ENCODE measurements around the gene PDZD2. TPM values are rescaled to one million over a fixed set of nuclear protein-coding genes. Genes with fewer than 3 reads are reported as not detected.

The PDZD2 gene
- total RNA-seq, 1 donor from 2014 or later: 21.5 TPM

GRCh38 chr5:31703757-31704156 is 64.8 kb downstream of the PDZD2 start:
- Mint-ChIP-seq H3K36me3 (no peaks in the 10 kb centered on the region), H3K4me1 (peaks cover 15% of the 10 kb centered on the region), H3K27ac (no peak overlapping the region), H3K9me3 (peaks cover 3% of the 10 kb centered on the region), H3K27me3 (ENCODE audit: low read depth) (no peaks in the 10 kb centered on the region), H3K4me3 (no peak overlapping the region)
- no peak for DNase-seq (ENCODE audit: low spot score in 2 of 2, unreplicated experiment in 2 of 2)
- TF ChIP-seq, protein P1, sequence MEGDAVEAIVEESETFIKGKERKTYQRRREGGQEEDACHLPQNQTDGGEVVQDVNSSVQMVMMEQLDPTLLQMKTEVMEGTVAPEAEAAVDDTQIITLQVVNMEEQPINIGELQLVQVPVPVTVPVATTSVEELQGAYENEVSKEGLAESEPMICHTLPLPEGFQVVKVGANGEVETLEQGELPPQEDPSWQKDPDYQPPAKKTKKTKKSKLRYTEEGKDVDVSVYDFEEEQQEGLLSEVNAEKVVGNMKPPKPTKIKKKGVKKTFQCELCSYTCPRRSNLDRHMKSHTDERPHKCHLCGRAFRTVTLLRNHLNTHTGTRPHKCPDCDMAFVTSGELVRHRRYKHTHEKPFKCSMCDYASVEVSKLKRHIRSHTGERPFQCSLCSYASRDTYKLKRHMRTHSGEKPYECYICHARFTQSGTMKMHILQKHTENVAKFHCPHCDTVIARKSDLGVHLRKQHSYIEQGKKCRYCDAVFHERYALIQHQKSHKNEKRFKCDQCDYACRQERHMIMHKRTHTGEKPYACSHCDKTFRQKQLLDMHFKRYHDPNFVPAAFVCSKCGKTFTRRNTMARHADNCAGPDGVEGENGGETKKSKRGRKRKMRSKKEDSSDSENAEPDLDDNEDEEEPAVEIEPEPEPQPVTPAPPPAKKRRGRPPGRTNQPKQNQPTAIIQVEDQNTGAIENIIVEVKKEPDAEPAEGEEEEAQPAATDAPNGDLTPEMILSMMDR (IDR thresholded peaks at IDR 0.05; ENCODE audit: unreplicated experiment): no peak

DNA sequence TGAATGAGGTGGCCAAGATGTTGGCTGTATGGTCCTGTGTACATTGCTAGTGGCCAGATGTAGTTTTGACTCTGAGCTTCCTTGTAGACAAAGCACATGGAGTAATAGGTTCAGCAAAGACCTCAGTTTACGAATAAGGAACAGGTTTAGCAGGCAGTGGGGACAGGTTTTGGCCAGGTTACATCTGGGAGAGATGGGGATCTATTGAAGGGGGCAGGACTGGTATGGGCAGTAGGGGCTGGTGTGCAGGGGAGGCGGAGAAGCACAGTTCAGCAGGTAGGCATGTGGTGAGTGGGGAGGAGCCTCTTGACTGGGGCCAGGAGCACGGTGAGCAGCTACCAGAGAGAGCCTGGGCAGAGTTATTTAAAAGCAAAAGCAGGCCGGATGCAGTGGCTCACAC is 67.3 kb downstream of the PDZD2 start:
- Mint-ChIP-seq H3K36me3 (no peaks in the 10 kb centered on the region), H3K4me1 (peaks cover 15% of the 10 kb centered on the region), H3K4me3 (no peak overlapping the region), H3K9me3 (peaks cover 3% of the 10 kb centered on the region), H3K27me3 (ENCODE audit: low read depth) (no peaks in the 10 kb centered on the region), H3K27ac (no peak overlapping the region)
- no peak for DNase-seq (ENCODE audit: low spot score in 2 of 2, unreplicated experiment in 2 of 2)
- TF ChIP-seq, protein P1 (IDR thresholded peaks at IDR 0.05; ENCODE audit: unreplicated experiment): no peak

GRCh38 chr5:31707329-31707728 is 68.4 kb downstream of the PDZD2 start:
- no peak overlapping the region for H3K4me3 Mint-ChIP-seq
- peaks cover 3% of the 10 kb centered on the region for H3K9me3 Mint-ChIP-seq
- H3K36me3 Mint-ChIP-seq: no peaks in the 10 kb centered on the region
- TF ChIP-seq, protein P1 (IDR thresholded peaks at IDR 0.05; ENCODE audit: unreplicated experiment): no peak
- no peak for DNase-seq (ENCODE audit: low spot score in 2 of 2, unreplicated experiment in 2 of 2)
- H3K27me3 Mint-ChIP-seq (ENCODE audit: low read depth): no peaks in the 10 kb centered on the region
- H3K4me1 Mint-ChIP-seq: peaks cover 5% of the 10 kb centered on the region
- no peak overlapping the region for H3K27ac Mint-ChIP-seq

DNA sequence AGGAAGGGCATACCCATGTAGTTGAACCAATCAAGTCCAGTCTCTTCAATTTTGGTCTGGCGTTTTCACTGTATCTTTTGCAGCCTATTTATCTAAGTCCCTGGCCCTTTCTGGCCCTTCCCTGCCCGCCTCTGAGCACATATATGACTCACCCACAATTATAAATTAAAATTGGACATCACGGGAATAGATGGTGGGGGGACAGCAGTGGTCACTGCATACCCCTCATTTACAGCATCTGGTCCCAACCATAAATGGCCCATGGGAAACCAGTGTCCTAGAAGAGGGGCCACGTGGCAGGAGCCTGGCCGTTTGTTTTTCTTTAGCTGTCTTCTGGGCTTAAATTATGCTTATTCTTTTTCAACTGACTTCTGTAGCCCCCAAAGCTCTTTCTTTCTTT is 69.2 kb downstream of the PDZD2 start:
- Mint-ChIP-seq H3K27ac (no peak overlapping the region), H3K4me1 (no peaks in the 10 kb centered on the region), H3K9me3 (peaks cover 3% of the 10 kb centered on the region), H3K36me3 (no peaks in the 10 kb centered on the region), H3K27me3 (ENCODE audit: low read depth) (no peaks in the 10 kb centered on the region), H3K4me3 (no peak overlapping the region)
- TF ChIP-seq, protein P1 (IDR thresholded peaks at IDR 0.05; ENCODE audit: unreplicated experiment): no peak
- no peak for DNase-seq (ENCODE audit: low spot score in 2 of 2, unreplicated experiment in 2 of 2)

DNA sequence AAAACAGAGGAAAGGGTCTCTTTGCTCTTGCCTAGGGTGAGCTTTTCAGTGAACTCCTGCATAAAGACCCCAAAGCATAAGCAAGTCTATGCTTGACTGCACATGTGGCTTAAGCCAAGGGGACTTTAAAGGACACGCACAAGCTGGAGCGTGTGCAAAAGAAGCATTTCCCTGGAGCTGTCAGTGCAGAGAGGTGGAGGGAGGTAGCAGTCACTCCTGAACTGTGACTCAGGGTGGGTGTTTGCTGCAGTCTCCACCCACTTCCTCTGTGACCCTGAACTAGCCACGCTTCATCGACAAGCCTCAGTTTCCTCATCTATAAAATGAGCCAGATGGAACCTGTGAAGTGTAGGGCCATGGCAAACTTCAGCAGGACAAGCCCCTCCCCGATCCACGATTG is 72.4 kb downstream of the PDZD2 start:
- H3K9me3 Mint-ChIP-seq: no peaks in the 10 kb centered on the region
- TF ChIP-seq, protein P1 (IDR thresholded peaks at IDR 0.05; ENCODE audit: unreplicated experiment): no peak
- no peak for DNase-seq (ENCODE audit: low spot score in 2 of 2, unreplicated experiment in 2 of 2)
- no peak overlapping the region for H3K27ac Mint-ChIP-seq
- no peaks in the 10 kb centered on the region for H3K4me1 Mint-ChIP-seq
- H3K27me3 Mint-ChIP-seq (ENCODE audit: low read depth): no peaks in the 10 kb centered on the region
- H3K4me3 Mint-ChIP-seq: no peak overlapping the region
- H3K36me3 Mint-ChIP-seq: no peaks in the 10 kb centered on the region

Data from mesothelial cell of epicardium (in vitro differentiated cells).